ENCODE data around the gene SOX4.

- TF ChIP-seq, protein P1, sequence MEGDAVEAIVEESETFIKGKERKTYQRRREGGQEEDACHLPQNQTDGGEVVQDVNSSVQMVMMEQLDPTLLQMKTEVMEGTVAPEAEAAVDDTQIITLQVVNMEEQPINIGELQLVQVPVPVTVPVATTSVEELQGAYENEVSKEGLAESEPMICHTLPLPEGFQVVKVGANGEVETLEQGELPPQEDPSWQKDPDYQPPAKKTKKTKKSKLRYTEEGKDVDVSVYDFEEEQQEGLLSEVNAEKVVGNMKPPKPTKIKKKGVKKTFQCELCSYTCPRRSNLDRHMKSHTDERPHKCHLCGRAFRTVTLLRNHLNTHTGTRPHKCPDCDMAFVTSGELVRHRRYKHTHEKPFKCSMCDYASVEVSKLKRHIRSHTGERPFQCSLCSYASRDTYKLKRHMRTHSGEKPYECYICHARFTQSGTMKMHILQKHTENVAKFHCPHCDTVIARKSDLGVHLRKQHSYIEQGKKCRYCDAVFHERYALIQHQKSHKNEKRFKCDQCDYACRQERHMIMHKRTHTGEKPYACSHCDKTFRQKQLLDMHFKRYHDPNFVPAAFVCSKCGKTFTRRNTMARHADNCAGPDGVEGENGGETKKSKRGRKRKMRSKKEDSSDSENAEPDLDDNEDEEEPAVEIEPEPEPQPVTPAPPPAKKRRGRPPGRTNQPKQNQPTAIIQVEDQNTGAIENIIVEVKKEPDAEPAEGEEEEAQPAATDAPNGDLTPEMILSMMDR (IDR thresholded peaks at IDR 0.05) = no peak
- no peak for TF ChIP-seq POLR2A (IDR thresholded peaks at IDR 0.05)
Measured at GRCh38 chr6:21605166-21605565, 11.6 kb downstream of the SOX4 start.

All from right lobe of liver (tissue), 4 donors.